Measurements from ENCODE around the gene TTC21B. TPM values are rescaled to one million over a fixed set of nuclear protein-coding genes. Genes with fewer than 3 reads are reported as not detected.

The TTC21B gene
- total and polyA plus RNA-seq, 9 donors, result 8.6 to 53.4 (median 22.3) TPM

DNA sequence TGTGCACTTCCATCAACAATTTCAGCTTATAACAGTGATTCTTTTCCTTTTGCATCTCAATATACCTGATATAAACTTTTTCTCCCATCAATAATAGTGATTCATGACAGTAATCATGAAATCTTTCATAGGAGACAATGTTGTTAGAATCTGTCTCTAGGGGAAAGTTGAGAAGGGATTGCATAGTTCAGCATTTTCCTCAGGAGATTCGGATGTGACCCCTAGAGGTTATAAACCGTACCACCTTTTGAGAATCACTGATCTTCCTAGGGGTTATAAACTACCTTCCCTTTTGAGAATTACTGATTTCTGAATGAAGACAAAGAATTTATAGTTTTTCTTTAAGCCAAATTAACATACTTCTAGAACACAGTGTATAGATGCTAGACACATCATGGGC, 106.6 kb downstream of the TTC21B start:
- no peak for DNase-seq
- Histone ChIP-seq H3K27ac (no peak overlapping the region), H3K4me3 (no peak overlapping the region), H3K36me3 (no peaks in the 10 kb centered on the region), H3K9me3 (no peaks in the 10 kb centered on the region), H3K27me3 (no peaks in the 10 kb centered on the region), H3K4me1 (ENCODE audit: insufficient read depth) (no peaks in the 10 kb centered on the region)
- 76 to 85% (median 80%) methylated on average over 2 of the region's 2 CpGs for WGBS, 3 donors
- intact Hi-C loops (cut with DNase I), result no loop called here
- TF ChIP-seq, protein P1, sequence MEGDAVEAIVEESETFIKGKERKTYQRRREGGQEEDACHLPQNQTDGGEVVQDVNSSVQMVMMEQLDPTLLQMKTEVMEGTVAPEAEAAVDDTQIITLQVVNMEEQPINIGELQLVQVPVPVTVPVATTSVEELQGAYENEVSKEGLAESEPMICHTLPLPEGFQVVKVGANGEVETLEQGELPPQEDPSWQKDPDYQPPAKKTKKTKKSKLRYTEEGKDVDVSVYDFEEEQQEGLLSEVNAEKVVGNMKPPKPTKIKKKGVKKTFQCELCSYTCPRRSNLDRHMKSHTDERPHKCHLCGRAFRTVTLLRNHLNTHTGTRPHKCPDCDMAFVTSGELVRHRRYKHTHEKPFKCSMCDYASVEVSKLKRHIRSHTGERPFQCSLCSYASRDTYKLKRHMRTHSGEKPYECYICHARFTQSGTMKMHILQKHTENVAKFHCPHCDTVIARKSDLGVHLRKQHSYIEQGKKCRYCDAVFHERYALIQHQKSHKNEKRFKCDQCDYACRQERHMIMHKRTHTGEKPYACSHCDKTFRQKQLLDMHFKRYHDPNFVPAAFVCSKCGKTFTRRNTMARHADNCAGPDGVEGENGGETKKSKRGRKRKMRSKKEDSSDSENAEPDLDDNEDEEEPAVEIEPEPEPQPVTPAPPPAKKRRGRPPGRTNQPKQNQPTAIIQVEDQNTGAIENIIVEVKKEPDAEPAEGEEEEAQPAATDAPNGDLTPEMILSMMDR (IDR thresholded peaks at IDR 0.05), result no peak
- TF ChIP-seq POLR2A (IDR thresholded peaks at IDR 0.05) (no peak), EP300 (IDR thresholded peaks at IDR 0.05) (no peak)

DNA sequence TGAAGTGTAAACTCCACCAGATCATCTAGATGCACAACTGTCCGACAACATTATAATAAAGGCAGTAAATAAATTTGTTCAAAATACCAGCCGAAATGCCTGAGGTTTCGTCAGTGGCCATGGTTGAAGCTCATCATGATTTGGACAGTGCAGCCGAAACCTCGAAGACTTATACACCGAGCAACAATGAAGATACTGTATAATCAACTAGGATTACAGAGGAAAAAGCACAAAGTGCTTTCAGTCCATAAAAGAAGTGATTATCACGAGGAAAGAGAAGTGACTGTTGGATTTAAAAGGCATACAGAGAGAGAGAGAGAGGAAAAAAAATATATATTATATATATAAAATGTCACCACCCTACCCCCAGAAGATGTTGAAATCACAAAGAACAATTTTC, 107.5 kb downstream of the TTC21B start:
- intact Hi-C loops (cut with DNase I), result no loop called here
- Histone ChIP-seq H3K27me3 (no peaks in the 10 kb centered on the region), H3K36me3 (no peaks in the 10 kb centered on the region), H3K27ac (no peak overlapping the region), H3K4me1 (ENCODE audit: insufficient read depth) (no peaks in the 10 kb centered on the region), H3K4me3 (no peak overlapping the region), H3K9me3 (no peaks in the 10 kb centered on the region)
- no peak for DNase-seq
- 95 to 97% (median 95%) methylated on average over 7 of the region's 7 CpGs for WGBS, 3 donors
- TF ChIP-seq, protein P1 (IDR thresholded peaks at IDR 0.05), result no peak

DNA sequence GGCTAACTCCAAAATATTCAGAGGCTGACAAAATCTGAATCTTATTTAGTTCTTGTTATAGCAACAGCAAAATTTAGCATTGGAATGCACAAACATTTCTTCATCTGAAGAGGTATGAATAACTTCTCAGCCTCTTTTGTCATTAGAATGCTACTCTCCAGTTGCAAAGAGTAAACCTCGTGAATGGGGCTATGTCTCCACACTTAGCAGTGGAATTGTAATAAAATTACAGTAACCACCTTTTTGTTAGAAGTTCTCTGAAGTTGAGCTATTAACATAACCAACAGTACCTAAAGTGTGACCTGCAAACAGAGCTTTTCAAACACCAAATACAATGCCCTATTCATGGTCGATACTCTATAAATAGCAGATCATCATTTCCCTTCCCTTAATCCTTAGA, 109.4 kb downstream of the TTC21B start:
- no peak for DNase-seq
- no peaks in the 10 kb centered on the region for H3K36me3 ChIP-seq
- 59 to 61% (median 60%) methylated on average over 2 of the region's 2 CpGs for WGBS, 3 donors

DNA sequence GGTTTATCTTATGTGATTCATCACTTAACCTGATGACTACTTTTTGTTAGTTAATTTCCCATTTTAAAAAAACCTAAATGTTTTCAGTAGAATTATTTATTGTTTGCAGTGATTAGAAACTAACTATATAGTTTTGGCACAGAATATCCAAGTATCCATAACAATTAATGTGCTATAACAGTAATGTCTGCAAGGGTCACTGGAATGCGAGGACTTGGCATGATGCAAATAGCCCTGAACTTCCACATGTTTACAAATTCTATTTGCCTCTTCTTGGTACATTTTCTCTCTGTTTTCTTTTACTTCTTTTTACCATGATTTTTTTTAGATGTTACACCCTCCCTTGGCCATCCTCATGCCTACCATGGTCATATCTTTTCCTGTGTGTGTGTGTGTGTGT, 110.2 kb downstream of the TTC21B start:
- H3K36me3 ChIP-seq, result no peaks in the 10 kb centered on the region
- no peaks in the 10 kb centered on the region for H3K27me3 ChIP-seq
- H3K27ac ChIP-seq, result no peak overlapping the region
- H3K4me3 ChIP-seq, result no peak overlapping the region
- TF ChIP-seq EP300 (IDR thresholded peaks at IDR 0.05) (no peak), POLR2A (IDR thresholded peaks at IDR 0.05) (no peak)
- TF ChIP-seq, protein P1 (IDR thresholded peaks at IDR 0.05), result no peak
- intact Hi-C loops (cut with DNase I), result no loop called here
- no peaks in the 10 kb centered on the region for H3K9me3 ChIP-seq
- H3K4me1 ChIP-seq (ENCODE audit: insufficient read depth), result no peaks in the 10 kb centered on the region
- 15 to 57% (median 36%) methylated on average over 1 of the region's 1 CpG for WGBS, 3 donors
- DNase-seq, result no peak

More for the DNA sequence above, 109.4 kb downstream of the TTC21B start:
- Histone ChIP-seq H3K4me3 (no peak overlapping the region), H3K27ac (no peak overlapping the region), H3K9me3 (no peaks in the 10 kb centered on the region), H3K4me1 (ENCODE audit: insufficient read depth) (no peaks in the 10 kb centered on the region), H3K27me3 (no peaks in the 10 kb centered on the region)
- intact Hi-C loops (cut with DNase I), result no loop called here
- TF ChIP-seq, protein P1 (IDR thresholded peaks at IDR 0.05), result no peak
- TF ChIP-seq EP300 (IDR thresholded peaks at IDR 0.05), result no peak
- no peak for TF ChIP-seq POLR2A (IDR thresholded peaks at IDR 0.05)
